OCI-LY7 (cell line): ENCODE measurements around the gene USP4.

Experiments used
- CTCF ChIP-seq: fragments of 200-600 bp; sonication (generic); conservative IDR thresholded peaks from 2 replicates; pipeline ENCODE4 v1.5.1; 2014; ENCODE audit warnings: mild to moderate bottlenecking, antibody characterized with exemption, low read length, moderate library complexity, mixed read lengths
- EZH2phosphoT487 ChIP-seq: fragments of 200-600 bp; sonication (generic); IDR thresholded peaks from 2 replicates; pipeline ENCODE4 v1.6.1; 2018; ENCODE audit warnings: low read depth, borderline replicate concordance, mild to moderate bottlenecking, mixed run types, antibody characterized with exemption, low read length, moderate library complexity, mixed read lengths

- no peak for TF ChIP-seq CTCF
- no peak for TF ChIP-seq EZH2phosphoT487
Observed at GRCh38 chr3:49298511-49298910, 41.3 kb downstream of the USP4 start.
